Measurements from ENCODE around the gene VAV3. TPM values are rescaled to one million over a fixed set of nuclear protein-coding genes. Genes with fewer than 3 reads are reported as not detected.

Gene VAV3
- total RNA-seq, 1 donor from 2014 or later: 12.3 TPM

GRCh38 chr1:107981277-107981676 lies 16.3 kb upstream of the VAV3 start:
- Mint-ChIP-seq H3K4me1 (ENCODE audit: unreplicated experiment) (peaks cover 16% of the 10 kb centered on the region), H3K9me3 (peaks cover 7% of the 10 kb centered on the region), H3K36me3 (no peaks in the 10 kb centered on the region), H3K27me3 (peaks cover 8% of the 10 kb centered on the region), H3K27ac (no peak overlapping the region), H3K4me3 (no peak overlapping the region)
- TF ChIP-seq CTCF (conservative IDR thresholded peaks at IDR 0.05): no peak
- DNase-seq (ENCODE audit: extremely low spot score, unreplicated experiment): no peak

DNA sequence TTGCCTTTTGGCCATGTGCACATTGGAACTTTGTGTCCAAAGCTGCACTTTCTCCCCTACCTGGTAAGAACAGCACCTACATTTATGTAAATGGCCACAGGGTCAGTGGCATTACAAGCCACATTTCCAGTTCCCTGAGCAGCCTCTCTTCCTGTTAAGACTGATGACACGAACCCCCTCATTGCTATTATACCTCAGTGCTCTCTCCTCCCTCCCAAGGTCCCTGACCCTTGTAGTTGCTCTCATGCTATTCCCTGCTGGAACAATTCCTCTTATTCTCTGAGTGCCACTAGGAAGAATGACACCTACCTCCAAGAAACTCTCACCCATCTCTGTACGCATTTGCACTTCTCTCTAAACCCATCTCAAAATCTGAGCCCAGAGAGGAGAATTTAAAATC lies 14.9 kb upstream of the VAV3 start:
- no peak overlapping the region for H3K4me3 Mint-ChIP-seq
- no peak for TF ChIP-seq CTCF (conservative IDR thresholded peaks at IDR 0.05)

GRCh38 chr1:107979088-107979487 lies 14.1 kb upstream of the VAV3 start:
- no peaks in the 10 kb centered on the region for H3K36me3 Mint-ChIP-seq
- DNase-seq (ENCODE audit: extremely low spot score, unreplicated experiment): no peak
- peaks cover 7% of the 10 kb centered on the region for H3K9me3 Mint-ChIP-seq
- H3K27ac Mint-ChIP-seq: no peak overlapping the region
- peaks cover 8% of the 10 kb centered on the region for H3K27me3 Mint-ChIP-seq
- peaks cover 16% of the 10 kb centered on the region for H3K4me1 Mint-ChIP-seq (ENCODE audit: unreplicated experiment)
- no peak overlapping the region for H3K4me3 Mint-ChIP-seq
- no peak for TF ChIP-seq CTCF (conservative IDR thresholded peaks at IDR 0.05)

More for the DNA sequence above, 14.9 kb upstream of the VAV3 start:
- peaks cover 7% of the 10 kb centered on the region for H3K9me3 Mint-ChIP-seq
- no peak for DNase-seq (ENCODE audit: extremely low spot score, unreplicated experiment)
- no peak overlapping the region for H3K27ac Mint-ChIP-seq
- H3K36me3 Mint-ChIP-seq: no peaks in the 10 kb centered on the region
- peaks cover 8% of the 10 kb centered on the region for H3K27me3 Mint-ChIP-seq
- H3K4me1 Mint-ChIP-seq (ENCODE audit: unreplicated experiment): peaks cover 16% of the 10 kb centered on the region

- Mint-ChIP-seq H3K27me3 (peaks cover 16% of the 10 kb centered on the region), H3K9me3 (no peaks in the 10 kb centered on the region), H3K4me3 (no peak overlapping the region), H3K36me3 (no peaks in the 10 kb centered on the region), H3K27ac (no peak overlapping the region), H3K4me1 (ENCODE audit: unreplicated experiment) (peaks cover 16% of the 10 kb centered on the region)
- no peak for DNase-seq (ENCODE audit: extremely low spot score, unreplicated experiment)
- TF ChIP-seq CTCF (conservative IDR thresholded peaks at IDR 0.05): no peak
These were observed 11.9 kb upstream of the VAV3 start for GRCh38 chr1:107976836-107977235.

- H3K36me3 Mint-ChIP-seq: no peaks in the 10 kb centered on the region
- TF ChIP-seq CTCF (conservative IDR thresholded peaks at IDR 0.05): no peak
- H3K27me3 Mint-ChIP-seq: peaks cover 16% of the 10 kb centered on the region
- no peak overlapping the region for H3K27ac Mint-ChIP-seq
- H3K4me1 Mint-ChIP-seq (ENCODE audit: unreplicated experiment): peaks cover 16% of the 10 kb centered on the region
- DNase-seq (ENCODE audit: extremely low spot score, unreplicated experiment): no peak
- H3K9me3 Mint-ChIP-seq: no peaks in the 10 kb centered on the region
- no peak overlapping the region for H3K4me3 Mint-ChIP-seq
These were observed 11.5 kb upstream of the VAV3 start for GRCh38 chr1:107976431-107976830.

GRCh38 chr1:107975851-107976250 lies 10.9 kb upstream of the VAV3 start:
- Mint-ChIP-seq H3K4me3 (no peak overlapping the region), H3K27ac (no peak overlapping the region), H3K9me3 (no peaks in the 10 kb centered on the region), H3K4me1 (ENCODE audit: unreplicated experiment) (peaks cover 12% of the 10 kb centered on the region), H3K27me3 (peaks cover 16% of the 10 kb centered on the region), H3K36me3 (no peaks in the 10 kb centered on the region)
- DNase-seq (ENCODE audit: extremely low spot score, unreplicated experiment): no peak
- TF ChIP-seq CTCF (conservative IDR thresholded peaks at IDR 0.05): no peak
